Measurements from ENCODE around the gene LENG9.
"Not testable (repeated sequence)": the region's sequence is repeated elsewhere in the genome, so short reads cannot be mapped to it uniquely, and the experiment has no call there.

LENG9 gene

DNA sequence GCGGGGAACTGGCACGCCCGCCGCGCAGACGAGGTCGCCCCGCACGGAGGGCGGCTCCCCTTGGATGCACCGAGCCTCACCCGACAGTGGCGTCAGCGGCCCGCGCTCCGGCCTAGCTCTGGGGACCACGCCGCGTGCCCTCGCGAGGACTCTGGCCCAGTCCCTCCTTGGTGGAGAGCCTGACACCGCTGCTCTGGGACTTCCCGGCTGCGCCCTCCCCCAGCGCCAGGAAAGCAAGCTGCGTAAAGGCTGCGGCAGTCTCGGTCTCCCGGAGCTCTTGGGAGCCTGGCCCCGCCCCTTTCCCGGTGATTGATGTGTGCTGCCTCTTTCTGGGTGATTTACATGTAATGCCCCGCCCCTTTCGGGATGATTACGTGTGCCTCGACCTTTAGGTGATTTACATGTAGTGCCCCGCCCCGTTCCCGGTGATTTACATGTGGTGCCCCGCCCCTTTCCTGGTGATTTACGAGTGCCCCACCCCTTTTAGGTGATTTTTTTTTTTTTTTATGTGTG is at the start of gene LENG9:
LENG9 (minus strand) TSS at position 248 of the 513 bp plus-strand sequence. CDS start 252 bp downstream, outside the sequence.
- DNase-seq = peak; percentile 96

- DNase-seq = not testable (repeated sequence)
Observed at GRCh38 chr19:54509200-54509940, 45.8 kb upstream of the LENG9 start.

GRCh38 chr19:54508487-54508886 is 44.9 kb upstream of the LENG9 start:
- not testable (repeated sequence) for DNase-seq

DNA sequence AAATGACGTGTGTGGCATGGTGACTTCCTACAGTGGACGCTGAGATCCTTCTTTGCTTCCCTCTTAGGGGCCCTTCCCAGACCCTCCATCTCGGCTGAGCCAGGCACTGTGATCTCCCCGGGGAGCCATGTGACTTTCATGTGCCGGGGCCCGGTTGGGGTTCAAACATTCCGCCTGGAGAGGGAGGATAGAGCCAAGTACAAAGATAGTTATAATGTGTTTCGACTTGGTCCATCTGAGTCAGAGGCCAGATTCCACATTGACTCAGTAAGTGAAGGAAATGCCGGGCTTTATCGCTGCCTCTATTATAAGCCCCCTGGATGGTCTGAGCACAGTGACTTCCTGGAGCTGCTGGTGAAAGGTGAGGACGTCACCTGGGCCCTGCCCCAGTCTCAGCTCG is 44.2 kb upstream of the LENG9 start:
- DNase-seq = no peak

DNA sequence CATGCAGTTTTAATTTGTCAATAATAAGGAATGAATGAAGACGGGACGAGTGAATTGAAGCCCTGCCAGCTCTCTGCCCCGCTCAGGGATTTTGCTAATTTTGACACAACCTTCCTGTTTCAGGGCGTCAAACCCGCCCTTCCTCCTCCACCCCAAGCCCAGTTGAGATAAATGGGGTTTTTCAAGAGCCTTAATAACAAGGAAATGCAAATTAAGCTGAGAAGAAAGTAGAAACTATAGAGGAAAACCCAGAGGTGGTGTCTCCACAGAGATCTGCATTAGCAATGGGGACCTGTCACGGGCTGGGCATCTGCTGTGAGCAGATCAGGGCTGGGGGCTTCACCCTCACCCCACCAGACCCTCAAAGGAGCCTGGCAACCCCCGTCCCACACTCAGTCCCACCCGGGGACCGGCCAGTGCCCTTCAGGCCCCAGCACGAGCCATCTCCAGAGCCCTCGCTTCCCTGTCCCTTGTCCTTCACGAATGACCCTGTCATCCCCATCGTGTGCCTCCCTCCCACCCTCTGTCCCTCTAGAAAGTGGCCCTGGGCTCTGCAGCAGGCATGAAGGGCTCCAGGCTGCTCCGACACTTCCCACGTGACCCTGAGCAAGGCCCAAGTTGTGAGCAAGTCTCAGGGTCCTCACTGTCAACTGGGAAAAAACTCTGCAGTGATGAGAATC is 43.6 kb upstream of the LENG9 start:
- DNase-seq = not testable (repeated sequence)

DNA sequence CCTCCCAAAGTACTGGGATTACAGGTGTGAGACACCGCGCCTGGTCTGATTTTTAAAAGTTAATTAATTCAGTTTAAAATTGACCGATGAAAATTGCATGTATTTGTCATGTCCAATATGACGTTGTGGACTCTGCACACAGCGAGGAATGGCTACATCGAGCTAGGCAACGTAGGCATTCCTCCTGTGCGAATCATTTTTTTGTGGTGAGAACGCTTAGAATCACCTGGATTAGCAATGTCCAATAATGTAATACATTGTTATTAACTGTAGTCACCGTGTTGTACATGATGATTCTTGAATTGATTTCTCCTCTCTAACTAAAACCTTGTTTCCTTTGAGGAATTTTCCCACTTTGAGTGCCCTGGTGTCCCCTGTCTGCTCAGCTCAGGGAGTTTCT is 42.5 kb upstream of the LENG9 start:
- no peak for DNase-seq

GRCh38 chr19:54505542-54505941 is 42.0 kb upstream of the LENG9 start:
- DNase-seq = not testable (repeated sequence)

GRCh38 chr19:54502518-54503048 is 39.0 kb upstream of the LENG9 start, which contains the start of gene LAIR2:
Gene LAIR2 (plus strand): TSS chr19:54502831. CDS start chr19:54502919, 88 bp downstream.
- DNase-seq = no peak

- DNase-seq = not testable (repeated sequence)
Observed at GRCh38 chr19:54498451-54498772, 34.8 kb upstream of the LENG9 start.

DNA sequence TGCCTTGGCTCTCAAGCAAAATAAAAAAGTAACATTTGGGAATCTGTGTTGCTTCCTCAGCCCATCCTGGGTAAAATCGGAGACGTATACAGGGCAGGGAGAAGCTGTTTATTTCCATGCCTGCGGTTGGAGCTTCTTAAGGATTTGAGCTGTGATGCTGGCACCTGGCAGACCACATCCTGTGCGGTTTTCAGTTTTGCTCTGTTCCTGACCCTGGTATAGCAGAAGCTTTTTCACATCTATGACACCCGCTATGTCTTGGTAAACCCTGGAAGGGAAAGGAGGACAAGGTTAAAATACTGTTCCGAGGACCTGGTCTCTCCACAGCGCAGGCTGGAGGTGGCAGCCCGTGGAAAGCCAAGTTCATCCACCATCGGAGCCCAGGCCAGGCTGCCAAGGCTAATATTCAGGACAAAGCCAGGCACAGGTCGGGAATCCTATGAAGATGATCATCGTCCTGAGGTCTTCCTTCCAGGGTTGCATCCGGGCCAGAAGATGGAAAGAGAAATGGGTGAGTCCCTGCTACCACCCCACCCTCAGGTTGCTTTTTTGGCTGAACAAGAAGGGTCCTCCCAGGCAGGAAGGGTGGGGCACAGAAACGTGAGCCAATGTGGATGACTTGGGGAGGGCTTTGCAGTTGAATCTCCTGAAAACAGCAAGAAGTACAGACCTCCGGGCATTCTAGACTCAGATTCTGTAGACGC is 34.3 kb upstream of the LENG9 start:
- DNase-seq = not testable (repeated sequence)

GRCh38 chr19:54495284-54495683 is 31.7 kb upstream of the LENG9 start:
- DNase-seq = not testable (repeated sequence)

GRCh38 chr19:54493967-54494585 is 30.5 kb upstream of the LENG9 start:
- no peak for DNase-seq

- not testable (repeated sequence) for DNase-seq
Observed at GRCh38 chr19:54493056-54493455, 29.5 kb upstream of the LENG9 start.

DNA sequence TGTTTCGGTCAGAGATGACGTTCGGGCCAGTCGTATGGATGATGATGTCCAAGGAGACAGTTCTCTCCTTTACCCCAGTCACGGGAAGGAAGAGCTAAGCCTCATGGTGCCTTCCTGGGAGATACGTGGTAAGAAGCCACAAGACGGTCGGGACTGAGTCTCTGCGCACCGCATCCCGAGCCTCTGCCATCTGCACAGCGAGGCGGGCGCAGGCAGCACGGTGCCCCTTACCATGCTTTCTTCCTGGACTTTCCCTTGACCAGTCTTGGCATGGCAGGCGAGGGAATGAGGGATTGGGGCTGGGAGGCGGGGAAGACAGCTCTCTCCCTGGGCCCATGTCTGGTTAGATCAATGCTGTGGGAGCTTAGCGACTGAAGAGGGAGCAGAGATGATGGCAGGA is 29.0 kb upstream of the LENG9 start:
- no peak for DNase-seq

- DNase-seq = no peak
Observed at GRCh38 chr19:54489766-54490165, 26.2 kb upstream of the LENG9 start.

GRCh38 chr19:54489341-54489740 is 25.8 kb upstream of the LENG9 start:
- DNase-seq = no peak

DNA sequence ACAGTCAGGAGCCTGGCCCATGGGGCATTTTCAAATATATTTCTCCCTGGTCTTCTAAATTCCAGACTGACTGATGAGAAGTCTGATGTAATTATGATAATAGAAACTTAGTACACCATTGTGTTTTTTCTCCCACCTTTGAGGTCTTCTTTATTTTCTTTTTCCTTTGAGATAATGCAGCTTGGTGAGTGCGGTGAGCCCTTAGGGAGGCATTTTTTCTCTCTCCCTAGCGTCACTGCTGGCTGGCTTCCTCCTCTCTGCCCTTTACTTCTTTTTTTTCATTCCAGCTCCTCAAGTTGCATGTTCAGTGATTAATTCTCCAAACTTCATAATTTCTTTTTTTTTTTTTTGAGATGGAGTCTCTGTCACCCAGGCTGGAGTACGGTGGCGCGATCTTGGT is 22.3 kb upstream of the LENG9 start:
- DNase-seq = no peak

DNA sequence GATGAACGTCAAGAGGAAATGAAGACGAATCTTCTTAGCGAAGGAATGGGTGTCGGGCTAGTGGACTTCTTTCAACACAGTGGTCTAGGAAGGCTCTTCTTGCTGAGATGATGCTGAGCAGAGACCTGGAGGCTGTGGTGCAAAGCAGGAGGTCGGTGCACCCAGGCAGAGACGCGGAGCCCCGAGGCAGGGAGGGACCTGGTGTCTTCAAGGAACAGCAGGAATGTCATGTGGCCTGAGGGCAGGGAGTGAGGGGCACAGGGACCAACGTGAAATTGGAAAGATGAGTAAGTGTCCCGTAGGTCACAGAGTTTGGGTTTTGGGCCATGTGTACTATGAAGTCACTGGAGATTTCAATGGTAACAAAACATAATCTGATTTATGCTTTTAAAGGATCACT is 20.9 kb upstream of the LENG9 start:
- no peak for DNase-seq

- DNase-seq = no peak
Observed at GRCh38 chr19:54482889-54483288, 19.3 kb upstream of the LENG9 start.

DNA sequence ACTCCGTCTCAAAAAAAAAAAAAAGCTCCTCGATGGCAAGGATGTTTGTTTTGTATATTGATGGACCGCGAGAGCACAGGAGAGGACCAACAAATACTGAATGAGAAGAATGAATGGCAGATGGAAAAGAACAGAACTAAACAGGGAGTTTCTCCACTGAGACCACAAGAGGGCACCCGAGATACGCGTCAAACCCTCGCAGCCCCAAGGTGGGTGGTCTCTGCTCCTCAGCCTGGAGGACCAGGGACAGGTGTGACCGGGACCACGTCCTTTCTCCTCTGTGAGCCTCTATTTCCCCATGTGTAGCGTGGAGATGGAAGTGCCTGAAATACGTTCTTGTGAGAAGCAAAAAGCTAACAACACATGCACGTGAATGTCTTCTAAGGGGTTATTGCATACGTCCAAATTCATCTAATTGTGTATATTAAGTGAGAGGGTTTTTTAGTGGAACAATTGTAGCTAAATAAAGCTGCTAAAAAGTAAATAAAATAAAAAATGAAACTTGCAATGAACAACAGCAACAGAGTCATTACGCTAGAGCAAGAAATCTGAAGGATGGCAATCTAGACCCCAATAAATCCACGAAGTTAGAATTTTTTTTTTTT is 17.9 kb upstream of the LENG9 start:
- DNase-seq = peak; percentile 66

DNA sequence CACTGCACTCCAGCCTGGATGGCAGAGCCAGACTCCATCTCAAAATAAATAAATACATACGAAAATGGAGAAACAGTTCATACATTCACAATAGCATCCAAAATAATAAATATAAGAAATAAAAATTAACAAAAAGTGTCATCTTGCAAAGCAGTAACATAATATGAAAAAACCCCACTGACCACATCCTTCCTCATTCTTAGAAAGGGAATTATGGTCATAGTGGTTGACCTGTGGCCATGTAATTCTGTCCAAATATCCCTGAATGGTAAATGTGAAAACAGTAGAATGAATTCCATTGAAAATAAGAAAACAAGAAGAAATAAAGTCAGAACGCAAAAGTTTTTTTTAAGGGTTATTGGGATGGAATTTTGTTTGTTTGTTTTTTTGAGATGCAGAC is 16.5 kb upstream of the LENG9 start:
- no peak for DNase-seq

DNA sequence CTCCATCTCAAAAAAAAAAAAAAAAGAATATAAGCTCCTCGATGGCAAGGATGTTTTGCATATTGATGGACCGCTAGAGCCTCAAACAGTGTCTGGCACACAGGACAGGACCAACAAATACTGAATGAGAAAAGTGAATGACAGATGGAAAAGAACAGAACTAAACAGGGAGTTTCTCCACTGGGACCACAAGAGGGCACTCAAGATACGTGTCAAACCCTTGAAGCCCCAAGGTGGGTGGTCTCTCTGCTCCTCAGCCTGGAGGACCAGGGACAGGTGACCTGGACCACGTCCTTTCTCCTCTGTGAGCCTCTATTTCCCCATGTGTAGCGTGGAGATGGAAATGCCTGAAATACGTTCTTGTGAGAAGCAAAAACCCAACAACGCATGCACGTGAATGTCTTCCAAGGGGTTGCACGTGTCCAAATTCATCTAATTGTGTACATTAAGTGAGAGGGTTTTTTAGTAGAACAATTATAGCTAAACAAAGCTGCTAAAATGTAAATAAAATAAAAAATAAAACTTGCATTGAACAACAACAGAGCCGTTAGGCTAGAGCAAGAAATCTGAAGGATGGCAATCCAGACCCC is 15.2 kb upstream of the LENG9 start:
- peak; percentile 56 for DNase-seq

All from NCI-H1436 (cell line).